Prostate gland (tissue), 2 donors: Measurements from ENCODE around the gene CST7. TPM values are rescaled to one million over a fixed set of nuclear protein-coding genes. Genes with fewer than 3 reads are reported as not detected.
"Not testable (repeated sequence)": the region's sequence is repeated elsewhere in the genome, so short reads cannot be mapped to it uniquely, and the experiment has no call there.

Experiments used
- DNase-seq: peaks from one replicate; pipeline ENCODE4 v3.0.0-alpha.2; 2019; ENCODE audit warnings: low spot score
- H3K27ac ChIP-seq, 2 donors: fragments of 200-600 bp; sonication (generic); 2 replicates each; pipeline ENCODE4 v1.5.1; 2017 to 2019
- H3K27me3 ChIP-seq: fragments of 200-600 bp; sonication (generic); replicated peaks from 2 replicates; pipeline ENCODE4 v1.5.1; 2019; ENCODE audit not compliant: insufficient read depth
- H3K36me3 ChIP-seq, 2 donors: fragments of 200-600 bp; sonication (generic); 1 replicate in 1 of 2; 2 replicates in 1 of 2; pipeline versions ENCODE4 v1.5.1 to v1.8.1; 2017 to 2019
- H3K4me1 ChIP-seq: fragments of 200-600 bp; sonication (generic); replicated peaks from 2 replicates; pipeline ENCODE4 v1.5.1; 2019
- H3K4me3 ChIP-seq, 2 donors: fragments of 200-600 bp; sonication (generic); 2 replicates each; pipeline ENCODE4 v1.5.1; 2017 to 2019
- H3K9me3 ChIP-seq: fragments of 200-600 bp; sonication (generic); 2 replicates; pipeline ENCODE4 v1.5.1; 2017
- CTCF ChIP-seq, 4 experiments: fragments of 200-600 bp in 2 of 4; fragments of 450-650 bp in 2 of 4; sonication (generic) in 2 of 4; IDR thresholded peaks; 1 replicate in 3 of 4; 2 replicates in 1 of 4; pipeline ENCODE4 v1.5.1; 2016 to 2019; ENCODE audit warnings: antibody characterized with exemption in 4 of 4, mild to moderate bottlenecking in 2 of 4, moderate library complexity in 2 of 4
- POLR2A ChIP-seq: fragments of 450-650 bp; IDR thresholded peaks from one replicate; pipeline ENCODE4 v1.6.1; 2016; ENCODE audit warnings: antibody characterized with exemption, mild to moderate bottlenecking
- POLR2AphosphoS5 ChIP-seq: sonication (generic); formaldehyde crosslinking; IDR thresholded peaks from one replicate; pipeline ENCODE4 v1.6.1; 2017; ENCODE audit warnings: antibody characterized with exemption
- WGBS: methylation state at CpG from one replicate; pipeline ENCODE4 v1.1.5; 2018; 5-methylcytosine and 5-hydroxymethylcytosine counted together
- intact Hi-C: fragments of 100-400 bp; cut with DNase I; formaldehyde crosslinking; loops from one replicate; pipeline ENCODE4 v1.14.2; 2022
- total RNA-seq, 2 donors: library from RNA; depleted of rRNA; stranded (reverse); fragments of >200 nt; gene quantifications; one replicate each; pipeline ENCODE4 v1.1.0, GENCODE V29; 2016

The CST7 gene
- total RNA-seq, 2 donors from 2014 or later, result 1.2 to 3.6 TPM

DNA sequence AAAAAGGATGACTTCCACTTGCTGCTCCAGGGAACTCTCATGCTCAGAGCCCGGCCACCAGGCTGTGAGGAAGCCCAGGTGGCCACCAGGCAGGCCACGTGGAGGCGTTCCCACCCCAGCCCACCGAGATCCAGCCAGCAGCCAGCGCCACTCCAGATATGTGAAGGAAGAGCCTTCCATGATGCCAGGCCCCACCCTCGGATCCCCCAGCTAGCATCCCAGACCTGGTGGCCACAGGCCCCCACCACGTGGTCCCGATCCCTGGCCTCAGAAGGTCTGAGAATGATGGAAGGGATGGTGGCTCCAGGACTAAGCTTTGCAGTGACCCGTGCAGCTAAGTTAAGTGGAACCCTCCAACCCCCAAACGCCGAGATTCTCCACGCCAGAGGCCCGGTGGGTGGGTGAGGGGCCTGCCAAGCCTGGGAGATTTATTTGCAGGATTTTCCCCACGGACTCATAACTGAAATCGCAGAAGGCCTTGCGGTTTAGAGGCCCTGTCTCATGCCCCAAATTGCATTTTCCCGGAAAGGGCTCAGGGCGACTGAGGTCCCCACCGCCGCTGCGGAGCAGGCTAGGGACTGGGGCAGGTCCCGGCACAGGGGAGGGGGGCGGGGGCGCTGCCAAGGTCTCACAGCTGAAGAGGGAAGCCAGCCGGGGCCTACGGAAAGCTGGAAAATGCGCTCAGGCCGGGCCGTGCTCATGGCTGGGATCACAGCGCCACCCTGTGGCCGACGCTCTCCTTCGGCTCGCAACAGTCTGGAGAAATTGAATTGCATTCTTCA, 31.1 kb upstream of the CST7 start:
- 39% methylated on average over 23 of the region's 34 CpGs for WGBS

DNA sequence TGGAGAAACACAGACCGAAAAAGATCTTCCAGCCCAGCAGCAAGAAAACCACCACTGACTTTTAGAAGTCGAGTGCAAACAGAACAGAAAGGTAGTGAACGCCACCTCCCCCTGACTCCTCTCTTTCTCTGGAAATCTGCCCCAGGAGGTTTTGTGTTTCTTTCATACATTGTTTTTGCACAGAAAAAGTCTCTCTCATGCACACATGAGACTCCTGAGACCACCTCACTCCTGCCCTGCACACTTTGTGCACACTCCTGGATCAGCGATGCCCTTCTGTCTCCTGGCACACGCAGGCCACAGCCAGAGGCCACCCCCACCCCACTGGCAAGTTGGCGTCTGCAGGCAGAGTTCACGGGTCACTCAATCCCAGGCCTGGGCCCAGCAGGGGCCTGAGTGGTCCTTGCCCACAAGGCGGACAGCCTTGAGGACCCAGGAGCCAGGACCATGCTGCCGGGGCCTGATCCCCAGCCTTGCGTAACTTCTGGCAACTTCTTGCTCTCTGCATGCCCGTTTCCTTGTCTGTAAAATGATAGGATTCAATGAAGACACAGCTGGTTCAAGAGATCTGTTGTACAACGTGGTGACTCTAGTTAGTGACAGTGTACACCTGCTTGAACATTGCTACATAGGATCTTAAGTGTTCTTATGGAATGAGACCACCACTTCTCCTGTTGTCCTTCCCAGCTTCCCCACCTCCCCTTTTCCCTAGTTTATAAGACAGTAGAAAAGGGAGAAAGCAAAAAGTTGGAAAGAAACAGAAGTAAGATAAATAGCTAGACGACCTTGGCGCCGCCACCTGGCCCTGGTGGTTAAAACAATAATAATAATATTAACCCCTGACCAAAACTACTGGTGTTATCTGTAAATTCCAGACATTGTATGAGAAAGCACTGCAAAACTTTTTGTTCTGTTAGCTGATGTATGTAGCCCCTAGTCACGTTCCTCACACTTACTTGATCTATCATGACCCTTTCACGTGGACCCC, 30.2 kb upstream of the CST7 start:
- WGBS, result 50% methylated on average over 17 of the region's 17 CpGs
- Histone ChIP-seq H3K27ac (no peak overlapping the region), H3K9me3 (no peaks in the 10 kb centered on the region), H3K27me3 (no peaks in the 10 kb centered on the region), H3K4me1 (no peaks in the 10 kb centered on the region), H3K36me3 (no peaks in the 10 kb centered on the region), H3K4me3 (no peak overlapping the region)
- no peak for TF ChIP-seq POLR2AphosphoS5
- no peak for TF ChIP-seq POLR2A
- no peak for DNase-seq
- intact Hi-C loops, result loop anchor here (2.0 kb wide), 1 partner anchor 758 kb away; no protein-coding TSS in a partner anchor

More for the DNA sequence above, 31.1 kb upstream of the CST7 start:
- no peaks in the 10 kb centered on the region for H3K27me3 ChIP-seq
- no peaks in the 10 kb centered on the region for H3K4me1 ChIP-seq
- H3K9me3 ChIP-seq, result no peaks in the 10 kb centered on the region
- H3K4me3 ChIP-seq, result no peak overlapping the region
- intact Hi-C loops, result loop anchor here (2.0 kb wide), 1 partner anchor 757 kb away; no protein-coding TSS in a partner anchor
- TF ChIP-seq CTCF (IDR thresholded peaks at IDR 0.05), result peak; percentile 71 to 88 (median 85)
- TF ChIP-seq POLR2A, result no peak
- no peak for TF ChIP-seq POLR2AphosphoS5
- DNase-seq, result peak; percentile 53
- no peak overlapping the region for H3K27ac ChIP-seq
- no peaks in the 10 kb centered on the region for H3K36me3 ChIP-seq

GRCh38 chr20:24919665-24920064, 29.4 kb upstream of the CST7 start:
- H3K36me3 ChIP-seq, H3K4me1 ChIP-seq, H3K4me3 ChIP-seq, H3K9me3 ChIP-seq, H3K27me3 ChIP-seq, H3K27ac ChIP-seq, DNase-seq: not testable (repeated sequence)
- WGBS, result 83% methylated on average over 15 of the region's 15 CpGs
- intact Hi-C loops, result loop anchor here (2.0 kb wide), 1 partner anchor 759 kb away; no protein-coding TSS in a partner anchor

DNA sequence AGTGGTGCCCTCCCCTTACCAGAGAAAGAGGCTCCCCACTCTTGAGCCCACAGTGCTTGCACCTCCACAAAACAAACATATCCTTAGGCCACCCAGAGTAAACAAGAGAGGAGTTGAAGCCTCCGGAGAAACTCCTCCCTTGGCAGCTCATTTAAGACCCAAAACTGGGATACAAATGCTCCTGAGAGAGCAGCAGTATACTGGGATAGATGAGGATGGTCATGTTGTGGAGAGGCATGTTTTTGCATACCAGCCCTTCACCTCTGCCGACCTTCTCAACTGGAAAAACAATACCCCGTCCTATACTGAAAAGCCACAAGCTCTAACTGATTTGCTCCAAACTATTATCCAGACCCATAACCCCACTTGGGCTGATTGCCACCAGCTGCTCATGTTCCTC, 28.4 kb upstream of the CST7 start:
- H3K36me3 ChIP-seq, H3K9me3 ChIP-seq, H3K27ac ChIP-seq, H3K4me3 ChIP-seq, H3K4me1 ChIP-seq, DNase-seq, intact Hi-C loops, H3K27me3 ChIP-seq: not testable (repeated sequence)
- 51% methylated on average over 3 of the region's 3 CpGs for WGBS

- 65% methylated on average over 5 of the region's 5 CpGs for WGBS
- intact Hi-C loops, H3K36me3 ChIP-seq, H3K4me3 ChIP-seq, H3K27me3 ChIP-seq, DNase-seq, H3K9me3 ChIP-seq, H3K4me1 ChIP-seq, H3K27ac ChIP-seq: not testable (repeated sequence)
Measured at GRCh38 chr20:24929259-24929658, 19.8 kb upstream of the CST7 start.

- H3K4me3 ChIP-seq, result peak overlapping the region; percentile 34 to 45
- H3K9me3 ChIP-seq, H3K27me3 ChIP-seq, H3K36me3 ChIP-seq, H3K4me1 ChIP-seq, intact Hi-C loops: not testable (repeated sequence)
- peak; percentile 20 for TF ChIP-seq POLR2A
- peak in 1 of 4 experiments; percentile 21 for TF ChIP-seq CTCF (IDR thresholded peaks at IDR 0.05)
- peak; percentile 87 for TF ChIP-seq POLR2AphosphoS5
- 44% methylated on average over 13 of the region's 13 CpGs for WGBS
- H3K27ac ChIP-seq, result peak overlapping the region; percentile 84 to 85
- peak; percentile 86 for DNase-seq
Measured at GRCh38 chr20:24929867-24930723, 19.0 kb upstream of the CST7 start.
